B cell (primary cell): Measurements from ENCODE around the gene TAPBPL.

Experiments
- EZH2 ChIP-seq: IDR thresholded peaks from 2 replicates; pipeline ENCODE4 v1.6.1; 2012; ENCODE audit warnings: borderline replicate concordance, low read depth, mild to moderate bottlenecking, moderate library complexity, low read length; ENCODE audit not compliant: insufficient read depth, poor library complexity, severe bottlenecking
- TF ChIP-seq, protein P1 (sequence below): fragments of 200-600 bp; IDR thresholded peaks from one replicate; pipeline ENCODE4 v1.8.0; 2022; ENCODE audit warnings: antibody characterized with exemption, mild to moderate bottlenecking

DNA sequence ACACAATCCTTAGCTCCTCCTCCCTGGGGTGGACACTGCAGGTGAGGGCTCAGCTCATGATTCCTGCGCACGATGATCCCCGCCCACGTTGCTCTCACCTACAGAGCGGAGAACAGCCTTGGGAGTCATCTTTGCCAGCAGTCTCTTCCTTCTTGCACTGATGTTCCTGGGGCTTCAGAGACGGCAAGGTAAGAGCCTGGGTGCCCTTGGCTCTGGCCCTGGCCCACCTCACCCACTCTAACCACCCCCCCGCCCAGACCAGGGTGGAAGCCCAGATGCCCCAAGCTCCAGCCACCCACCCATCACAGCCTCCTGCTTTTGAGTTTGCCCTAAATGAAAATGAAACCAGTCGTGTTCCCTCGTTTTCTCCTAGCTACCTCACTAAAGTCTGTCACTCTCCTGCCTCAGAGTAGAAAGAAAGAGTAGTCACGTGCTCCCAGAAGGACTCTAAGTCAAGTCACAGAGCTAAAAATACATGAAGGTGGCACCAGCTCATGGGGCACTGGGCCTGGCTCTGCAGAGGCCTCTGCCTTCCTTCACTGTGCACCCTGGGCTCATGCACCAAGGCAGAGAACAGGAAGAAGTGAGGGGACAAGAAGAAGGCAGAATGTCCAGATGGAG, 9.0 kb downstream of the TAPBPL start:
- TF ChIP-seq EZH2 = no peak
- TF ChIP-seq, protein P1, sequence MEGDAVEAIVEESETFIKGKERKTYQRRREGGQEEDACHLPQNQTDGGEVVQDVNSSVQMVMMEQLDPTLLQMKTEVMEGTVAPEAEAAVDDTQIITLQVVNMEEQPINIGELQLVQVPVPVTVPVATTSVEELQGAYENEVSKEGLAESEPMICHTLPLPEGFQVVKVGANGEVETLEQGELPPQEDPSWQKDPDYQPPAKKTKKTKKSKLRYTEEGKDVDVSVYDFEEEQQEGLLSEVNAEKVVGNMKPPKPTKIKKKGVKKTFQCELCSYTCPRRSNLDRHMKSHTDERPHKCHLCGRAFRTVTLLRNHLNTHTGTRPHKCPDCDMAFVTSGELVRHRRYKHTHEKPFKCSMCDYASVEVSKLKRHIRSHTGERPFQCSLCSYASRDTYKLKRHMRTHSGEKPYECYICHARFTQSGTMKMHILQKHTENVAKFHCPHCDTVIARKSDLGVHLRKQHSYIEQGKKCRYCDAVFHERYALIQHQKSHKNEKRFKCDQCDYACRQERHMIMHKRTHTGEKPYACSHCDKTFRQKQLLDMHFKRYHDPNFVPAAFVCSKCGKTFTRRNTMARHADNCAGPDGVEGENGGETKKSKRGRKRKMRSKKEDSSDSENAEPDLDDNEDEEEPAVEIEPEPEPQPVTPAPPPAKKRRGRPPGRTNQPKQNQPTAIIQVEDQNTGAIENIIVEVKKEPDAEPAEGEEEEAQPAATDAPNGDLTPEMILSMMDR = no peak
